Panc1 (cell line): Measurements from ENCODE around the gene KCNA5.

ENCODE experiments used
- POLR2AphosphoS5 ChIP-seq: IDR thresholded peaks from 2 replicates; pipeline ENCODE4 v1.6.1; 2012; ENCODE audit warnings: mild to moderate bottlenecking, low read depth, low read length, moderate library complexity
- REST ChIP-seq, 2 experiments: IDR thresholded peaks; 2 replicates each; pipeline ENCODE4 v1.6.1; 2011 to 2012; ENCODE audit warnings: low read depth in 2 of 2, control low read depth in 1 of 2, low read length in 1 of 2, mild to moderate bottlenecking in 1 of 2, moderate library complexity in 1 of 2; ENCODE audit not compliant: insufficient read depth in 1 of 2
- TF ChIP-seq, protein P1 (sequence below): fragments of 450-650 bp; IDR thresholded peaks from 2 replicates; pipeline ENCODE4 v1.5.1; 2017; ENCODE audit warnings: mild to moderate bottlenecking

DNA sequence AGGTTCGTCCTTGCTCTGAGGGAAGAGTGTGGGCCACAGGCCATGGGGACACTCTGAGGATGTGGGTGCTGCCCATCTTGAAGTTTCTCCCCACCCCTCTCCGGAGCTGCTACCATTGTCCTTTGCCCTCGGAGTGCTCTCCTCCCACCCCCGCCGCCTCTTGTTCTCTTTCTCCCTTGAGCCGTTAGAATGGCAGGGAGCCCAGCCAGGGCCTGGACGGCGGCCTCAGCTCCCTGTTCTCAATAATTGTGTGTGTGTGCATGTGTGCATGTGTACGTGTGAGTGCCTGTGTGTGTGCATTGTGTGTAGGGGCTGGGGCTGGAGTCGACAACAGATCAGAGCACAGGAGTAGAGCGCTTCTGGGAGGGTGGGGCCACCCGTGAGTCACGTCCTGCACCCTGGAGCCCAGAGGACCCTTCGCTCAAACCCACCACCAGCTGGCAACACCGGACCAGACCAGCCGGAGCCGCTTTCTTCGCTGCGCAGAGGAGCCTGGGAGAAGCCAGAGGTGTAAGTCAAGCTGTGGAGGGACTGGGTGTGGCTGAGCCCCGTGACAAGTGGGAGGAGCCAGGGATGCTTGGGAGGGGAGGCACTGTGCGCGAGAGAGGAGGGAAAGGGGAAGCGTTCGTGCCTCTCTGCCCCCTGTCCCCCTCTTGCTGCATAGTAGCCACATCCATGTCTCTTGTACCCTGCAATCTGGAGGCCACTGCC lies 25.9 kb upstream of the KCNA5 start:
- TF ChIP-seq REST (IDR thresholded peaks at IDR 0.05; ENCODE audit: insufficient read depth in 1 of 2, low read depth in 2 of 2, low read length in 1 of 2) (no peak), POLR2AphosphoS5 (no peak)
- TF ChIP-seq, protein P1, sequence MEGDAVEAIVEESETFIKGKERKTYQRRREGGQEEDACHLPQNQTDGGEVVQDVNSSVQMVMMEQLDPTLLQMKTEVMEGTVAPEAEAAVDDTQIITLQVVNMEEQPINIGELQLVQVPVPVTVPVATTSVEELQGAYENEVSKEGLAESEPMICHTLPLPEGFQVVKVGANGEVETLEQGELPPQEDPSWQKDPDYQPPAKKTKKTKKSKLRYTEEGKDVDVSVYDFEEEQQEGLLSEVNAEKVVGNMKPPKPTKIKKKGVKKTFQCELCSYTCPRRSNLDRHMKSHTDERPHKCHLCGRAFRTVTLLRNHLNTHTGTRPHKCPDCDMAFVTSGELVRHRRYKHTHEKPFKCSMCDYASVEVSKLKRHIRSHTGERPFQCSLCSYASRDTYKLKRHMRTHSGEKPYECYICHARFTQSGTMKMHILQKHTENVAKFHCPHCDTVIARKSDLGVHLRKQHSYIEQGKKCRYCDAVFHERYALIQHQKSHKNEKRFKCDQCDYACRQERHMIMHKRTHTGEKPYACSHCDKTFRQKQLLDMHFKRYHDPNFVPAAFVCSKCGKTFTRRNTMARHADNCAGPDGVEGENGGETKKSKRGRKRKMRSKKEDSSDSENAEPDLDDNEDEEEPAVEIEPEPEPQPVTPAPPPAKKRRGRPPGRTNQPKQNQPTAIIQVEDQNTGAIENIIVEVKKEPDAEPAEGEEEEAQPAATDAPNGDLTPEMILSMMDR: no peak
